Lower lobe of right lung (tissue), 2 donors: ENCODE data around the gene LIPT2. TPM values are rescaled to one million over a fixed set of nuclear protein-coding genes. Genes with fewer than 3 reads are reported as not detected.
A peak's percentile ranks its signal among the peaks of the same experiment; 100 is the strongest.
"Not testable (repeated sequence)": the region's sequence is repeated elsewhere in the genome, so short reads cannot be mapped to it uniquely, and the experiment has no call there.

ENCODE experiments used
- ATAC-seq, 2 donors: fragments of 200-7000 bp; cut with Tn5 transposase; one replicate each; pipeline ENCODE4 v1.9.1; 2020 to 2022; ENCODE audit warnings: mild to moderate bottlenecking in 2 of 2, moderate library complexity in 2 of 2
- DNase-seq: peaks from one replicate; pipeline ENCODE4 v3.0.0-alpha.2; 2020
- H3K27ac ChIP-seq: fragments of 200-600 bp; one replicate; pipeline ENCODE4 v1.8.0; 2022
- H3K27me3 ChIP-seq: fragments of 200-600 bp; one replicate; pipeline ENCODE4 v1.8.0; 2022; ENCODE audit warnings: low read depth
- H3K36me3 ChIP-seq: fragments of 200-600 bp; one replicate; pipeline ENCODE4 v1.8.0; 2022; ENCODE audit warnings: mild to moderate bottlenecking
- H3K4me1 ChIP-seq: fragments of 200-600 bp; one replicate; pipeline ENCODE4 v1.8.0; 2022
- H3K4me3 ChIP-seq: fragments of 200-600 bp; one replicate; pipeline ENCODE4 v1.8.0; 2022; ENCODE audit warnings: mild to moderate bottlenecking
- H3K9me3 ChIP-seq: fragments of 200-600 bp; one replicate; pipeline ENCODE4 v1.8.0; 2022
- CTCF ChIP-seq: fragments of 200-600 bp; IDR thresholded peaks from one replicate; pipeline ENCODE4 v1.8.0; 2022; ENCODE audit warnings: antibody characterized with exemption, mild to moderate bottlenecking
- intact Hi-C: fragments of 100-400 bp; cut with DNase I; formaldehyde crosslinking; loops from one replicate; pipeline ENCODE4 v1.11.0; 2022
- long read RNA-seq: library from polyadenylated mRNA; unstranded; transcript quantifications from one replicate; pipeline ENCODE4 v2.0.0, GENCODE V29; 2021
- total RNA-seq: library from RNA; stranded (reverse); fragmentation: NEBNext Ultra II Directional; extraction: Animal tissue kit (Norgen Biotek cat#: 25700); gene quantifications from one replicate; pipeline ENCODE4 v1.2.1, GENCODE V29; 2021
- donor health status: DM: no; HTN: yes; CAD: no; lungs with severe emphysema.

Gene LIPT2
- 2.7 TPM for total RNA-seq
- long read RNA-seq, partial matches to known transcripts = 0 of 4 reads
- long read RNA-seq, other reads (novel, unspliced or antisense) = 1 of 4 reads

- no peaks in the 10 kb centered on the region for H3K27me3 ChIP-seq
- peak within 1 kb of the TSS; percentile 95 for H3K4me3 ChIP-seq
- no peak for TF ChIP-seq CTCF
- intact Hi-C loops = no loop called here
- no peaks in the 10 kb centered on the region for H3K9me3 ChIP-seq
- H3K36me3 ChIP-seq = peaks cover 7% of the 10 kb centered on the region
- ATAC-seq (peak; percentile 99), DNase-seq (peak; percentile 100)
- H3K27ac ChIP-seq = peak within 1 kb of the TSS; percentile 100
- peaks cover 13% of the 10 kb centered on the region for H3K4me1 ChIP-seq
These were observed at the start of gene LIPT2 for GRCh38 chr11:74492974-74493790. Gene LIPT2 (minus strand): TSS chr11:74493724. CDS start chr11:74493703, 21 bp downstream.

GRCh38 chr11:74541466-74541865, 47.9 kb upstream of the LIPT2 start:
- DNase-seq (no peak), ATAC-seq (no peak)
- H3K4me1 ChIP-seq = no peaks in the 10 kb centered on the region
- H3K4me3 ChIP-seq = no peak overlapping the region
- no peaks in the 10 kb centered on the region for H3K27me3 ChIP-seq
- H3K9me3 ChIP-seq = no peaks in the 10 kb centered on the region
- intact Hi-C loops = no loop called here
- no peak for TF ChIP-seq CTCF
- no peaks in the 10 kb centered on the region for H3K36me3 ChIP-seq
- H3K27ac ChIP-seq = no peak overlapping the region

GRCh38 chr11:74540270-74540669, 46.7 kb upstream of the LIPT2 start:
- Histone ChIP-seq H3K4me1 (no peaks in the 10 kb centered on the region), H3K27ac (no peak overlapping the region), H3K4me3 (no peak overlapping the region), H3K36me3 (no peaks in the 10 kb centered on the region), H3K9me3 (no peaks in the 10 kb centered on the region), H3K27me3 (no peaks in the 10 kb centered on the region)
- TF ChIP-seq CTCF = no peak
- intact Hi-C loops = no loop called here
- DNase-seq = no peak
- no peak for ATAC-seq

- H3K4me1 ChIP-seq = peaks cover 6% of the 10 kb centered on the region
- ATAC-seq (no peak), DNase-seq (no peak)
- H3K9me3 ChIP-seq = no peaks in the 10 kb centered on the region
- no peak overlapping the region for H3K27ac ChIP-seq
- intact Hi-C loops = no loop called here
- H3K4me3 ChIP-seq = no peak overlapping the region
- no peak for TF ChIP-seq CTCF
- H3K36me3 ChIP-seq = no peaks in the 10 kb centered on the region
- no peaks in the 10 kb centered on the region for H3K27me3 ChIP-seq
These were observed 45.2 kb upstream of the LIPT2 start for GRCh38 chr11:74538680-74539079.

GRCh38 chr11:74535371-74536160, 42.0 kb upstream of the LIPT2 start:
- TF ChIP-seq CTCF = no peak
- no peak for ATAC-seq
- no peak overlapping the region for H3K27ac ChIP-seq
- no peaks in the 10 kb centered on the region for H3K27me3 ChIP-seq
- H3K4me3 ChIP-seq = no peak overlapping the region
- no peaks in the 10 kb centered on the region for H3K36me3 ChIP-seq
- no peaks in the 10 kb centered on the region for H3K9me3 ChIP-seq
- H3K4me1 ChIP-seq = peaks cover 6% of the 10 kb centered on the region
- no peak for DNase-seq
- intact Hi-C loops = no loop called here

GRCh38 chr11:74534946-74535275, 41.4 kb upstream of the LIPT2 start:
- H3K4me3 ChIP-seq, H3K36me3 ChIP-seq, H3K4me1 ChIP-seq, DNase-seq, H3K27me3 ChIP-seq, ATAC-seq, H3K27ac ChIP-seq, intact Hi-C loops, H3K9me3 ChIP-seq: not testable (repeated sequence)
